Measurements from ENCODE around the gene RAP1B. TPM values are rescaled to one million over a fixed set of nuclear protein-coding genes. Genes with fewer than 3 reads are reported as not detected.

Gene RAP1B
- total and polyA plus RNA-seq, 12 donors, result 74.6 to 302 (median 165) TPM

- Histone ChIP-seq H3K4me3 (no peak overlapping the region), H3K4me1 (replicated peaks in 1 of 2) (no peaks in the 10 kb centered on the region), H3K27ac (no peak overlapping the region), H3K9me3 (replicated peaks in 1 of 3) (no peaks in the 10 kb centered on the region), H3K27me3 (no peaks in the 10 kb centered on the region), H3K36me3 (replicated peaks in 1 of 2) (peaks cover 0 to 57% of the 10 kb centered on the region in 2 donors)
- no peak for DNase-seq
- intact Hi-C loops (cut with DNase I), result no loop called here
- TF ChIP-seq POLR2A (IDR thresholded peaks at IDR 0.05) (no peak), CTCF (IDR thresholded peaks at IDR 0.05) (no peak)
Observed at GRCh38 chr12:68695454-68695853, 84.8 kb downstream of the RAP1B start.

GRCh38 chr12:68699486-68699885 is 88.8 kb downstream of the RAP1B start:
- no peak for TF ChIP-seq CTCF (IDR thresholded peaks at IDR 0.05)
- no peak for TF ChIP-seq POLR2A (IDR thresholded peaks at IDR 0.05)
- 72 to 90% (median 79%) methylated on average over 1 of the region's 1 CpG for WGBS, 4 donors
- Histone ChIP-seq H3K27me3 (no peaks in the 10 kb centered on the region), H3K27ac (no peak overlapping the region), H3K4me1 (replicated peaks in 1 of 2) (no peaks in the 10 kb centered on the region), H3K9me3 (replicated peaks in 1 of 3) (no peaks in the 10 kb centered on the region), H3K36me3 (replicated peaks in 1 of 2) (peaks cover 0 to 55% of the 10 kb centered on the region in 2 donors), H3K4me3 (no peak overlapping the region)
- no peak for DNase-seq
- intact Hi-C loops (cut with DNase I), result no loop called here

Small RNAs within 50 kb of the gene (small RNA-seq; reads per million reads assigned to genes)
- 0 reads per million in 2 donors for gene RF00017
- gene SNORA70G, result 0 reads per million in 2 donors

Other genes with a start within 250 kb of the RAP1B start
- gene NUP107, start 76.1 kb downstream of the RAP1B start, total RNA-seq, result 10 to 100 TPM; 18.0 to 51.6 (median 31.7) TPM
- gene NUP107, start 76.1 kb downstream of the RAP1B start, polyA plus RNA-seq, result 10 to 100 TPM; 13.1 to 28.6 (median 21.8) TPM
- gene SLC35E3, start 135.3 kb downstream of the RAP1B start, total RNA-seq, result 10 to 100 TPM in 5 of 9 donors, 1 to 10 TPM in 4; 2.7 to 23.1 (median 11.6) TPM
- gene SLC35E3, start 135.3 kb downstream of the RAP1B start, polyA plus RNA-seq, result 10 to 100 TPM in 2 of 3 donors, 1 to 10 TPM in 1; 7.6 to 11.2 (median 10.5) TPM
- gene MDM2, start 197.3 kb downstream of the RAP1B start, total RNA-seq, result 100 to 1,000 TPM in 4 of 9 donors, 10 to 100 TPM in 5; 44.3 to 144 (median 99.9) TPM
- 100 to 1,000 TPM in 2 of 3 donors, 10 to 100 TPM in 1; 52.0 to 241 (median 134) TPM for gene MDM2, start 197.3 kb downstream of the RAP1B start, polyA plus RNA-seq

All from adrenal gland (tissue), 12 donors.